NB4 (cell line): ENCODE measurements around the gene ZNF138.
"Not testable (repeated sequence)": the region's sequence is repeated elsewhere in the genome, so short reads cannot be mapped to it uniquely, and the experiment has no call there.

Experiments
- DNase-seq: peaks from one replicate; pipeline ENCODE4 v3.0.0; 2010; ENCODE audit warnings: low read depth
- H3K4me3 ChIP-seq: one replicate; pipeline ENCODE4 v1.5.1; 2011; ENCODE audit warnings: mild to moderate bottlenecking, low read depth, low read length, moderate library complexity
- CTCF ChIP-seq: IDR thresholded peaks from one replicate; pipeline ENCODE4 v1.5.1; 2012; ENCODE audit warnings: low read depth, low read length
- MAX ChIP-seq: IDR thresholded peaks from 2 replicates; pipeline ENCODE4 v1.6.1; 2011; ENCODE audit warnings: low read depth, low read length
- MYC ChIP-seq: IDR thresholded peaks from 2 replicates; pipeline ENCODE4 v1.6.1; 2011; ENCODE audit warnings: low read depth, low read length
- POLR2A ChIP-seq: IDR thresholded peaks from 2 replicates; pipeline ENCODE4 v1.6.1; 2011; ENCODE audit warnings: mild to moderate bottlenecking; ENCODE audit not compliant: insufficient read length; ENCODE audit errors: extremely low read depth

Gene ZNF138

GRCh38 chr7:64832136-64832535 is 37.9 kb downstream of the ZNF138 start:
- no peak for TF ChIP-seq CTCF
- no peak for TF ChIP-seq POLR2A
- no peak for TF ChIP-seq MAX
- TF ChIP-seq MYC, result no peak
- H3K4me3 ChIP-seq, result no peak overlapping the region
- DNase-seq, result no peak

GRCh38 chr7:64834989-64835388 is 40.8 kb downstream of the ZNF138 start:
- no peak for TF ChIP-seq POLR2A
- no peak for TF ChIP-seq CTCF
- TF ChIP-seq MAX, result no peak
- TF ChIP-seq MYC, result no peak
- no peak overlapping the region for H3K4me3 ChIP-seq
- DNase-seq, result no peak

- peak; percentile 25 for DNase-seq
These were observed 41.6 kb downstream of the ZNF138 start for GRCh38 chr7:64835856-64836255.

GRCh38 chr7:64838051-64838450 is 43.8 kb downstream of the ZNF138 start:
- H3K4me3 ChIP-seq, DNase-seq: not testable (repeated sequence)

More at GRCh38 chr7:64835856-64836255, 41.6 kb downstream of the ZNF138 start:
- not testable (repeated sequence) for H3K4me3 ChIP-seq

GRCh38 chr7:64838691-64839090 is 44.5 kb downstream of the ZNF138 start:
- TF ChIP-seq MAX (no peak), MYC (no peak), CTCF (no peak), POLR2A (no peak)
- DNase-seq, result no peak
- no peak overlapping the region for H3K4me3 ChIP-seq

GRCh38 chr7:64839910-64840309 is 45.7 kb downstream of the ZNF138 start:
- no peak overlapping the region for H3K4me3 ChIP-seq
- TF ChIP-seq CTCF, result no peak
- no peak for TF ChIP-seq MAX
- no peak for TF ChIP-seq POLR2A
- no peak for TF ChIP-seq MYC
- no peak for DNase-seq

GRCh38 chr7:64849250-64849923 is 55.2 kb downstream of the ZNF138 start:
- TF ChIP-seq POLR2A (no peak), CTCF (peak; percentile 39), MAX (no peak)
- DNase-seq, result peak; percentile 93
- H3K4me3 ChIP-seq, result peak overlapping the region; percentile 33
